ENCODE data around the gene SIAH3. TPM values are rescaled to one million over a fixed set of nuclear protein-coding genes. Genes with fewer than 3 reads are reported as not detected.

The SIAH3 gene
- total RNA-seq, 6 experiments from 2014 or later, result not detected

DNA sequence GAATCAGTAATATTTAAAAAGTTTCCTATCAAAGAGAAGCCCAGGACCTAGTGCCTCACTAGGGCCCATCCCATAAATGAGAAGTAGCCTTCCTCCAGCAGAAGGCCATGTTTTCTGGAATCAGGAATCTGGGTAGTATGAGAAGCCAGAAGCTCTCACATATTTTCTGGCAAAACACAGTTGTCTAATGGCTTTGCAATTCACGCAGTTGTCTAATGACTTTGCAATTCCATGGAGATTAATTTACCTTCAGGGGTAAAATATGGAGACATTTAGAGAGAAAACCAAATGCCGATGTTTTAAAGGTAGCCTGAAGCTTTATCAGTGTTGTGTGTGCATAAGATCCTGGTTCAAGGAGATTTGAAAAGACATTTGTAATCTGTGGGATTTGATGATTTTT, 29.8 kb upstream of the SIAH3 start:
- Mint-ChIP-seq H3K27ac (no peak overlapping the region), H3K36me3 (ENCODE audit: low read depth) (no peaks in the 10 kb centered on the region), H3K9me3 (no peaks in the 10 kb centered on the region), H3K27me3 (ENCODE audit: insufficient read depth) (peaks cover 3% of the 10 kb centered on the region), H3K4me1 (ENCODE audit: low read depth) (peaks cover 5% of the 10 kb centered on the region; the same call in 1 of the 2 replicates), H3K4me3 (no peak overlapping the region)
- no peak for TF ChIP-seq CTCF (IDR thresholded peaks at IDR 0.05)
- DNase-seq, result no peak

- no peak overlapping the region for H3K4me3 Mint-ChIP-seq
- no peaks in the 10 kb centered on the region for H3K9me3 Mint-ChIP-seq
- H3K4me1 Mint-ChIP-seq (ENCODE audit: low read depth), result peaks cover 5% of the 10 kb centered on the region; the same call in 1 of the 2 replicates
- H3K36me3 Mint-ChIP-seq (ENCODE audit: low read depth), result no peaks in the 10 kb centered on the region
- H3K27me3 Mint-ChIP-seq (ENCODE audit: insufficient read depth), result peaks cover 3% of the 10 kb centered on the region
- no peak for DNase-seq
- TF ChIP-seq CTCF (IDR thresholded peaks at IDR 0.05), result no peak
- no peak overlapping the region for H3K27ac Mint-ChIP-seq
Measured at GRCh38 chr13:45880242-45880641, 28.7 kb upstream of the SIAH3 start.

GRCh38 chr13:45879666-45880065, 28.1 kb upstream of the SIAH3 start:
- TF ChIP-seq CTCF (IDR thresholded peaks at IDR 0.05), result no peak
- peaks cover 5% of the 10 kb centered on the region; the same call in 1 of the 2 replicates for H3K4me1 Mint-ChIP-seq (ENCODE audit: low read depth)
- no peak for DNase-seq
- H3K27ac Mint-ChIP-seq, result no peak overlapping the region
- H3K36me3 Mint-ChIP-seq (ENCODE audit: low read depth), result no peaks in the 10 kb centered on the region
- no peaks in the 10 kb centered on the region for H3K9me3 Mint-ChIP-seq
- no peak overlapping the region for H3K4me3 Mint-ChIP-seq
- peaks cover 3% of the 10 kb centered on the region for H3K27me3 Mint-ChIP-seq (ENCODE audit: insufficient read depth)

- H3K27ac Mint-ChIP-seq, result no peak overlapping the region
- no peaks in the 10 kb centered on the region for H3K9me3 Mint-ChIP-seq
- peaks cover 3% of the 10 kb centered on the region for H3K27me3 Mint-ChIP-seq (ENCODE audit: insufficient read depth)
- H3K4me1 Mint-ChIP-seq (ENCODE audit: low read depth), result peaks cover 6% of the 10 kb centered on the region
- H3K36me3 Mint-ChIP-seq (ENCODE audit: low read depth), result no peaks in the 10 kb centered on the region
- no peak for TF ChIP-seq CTCF (IDR thresholded peaks at IDR 0.05)
- H3K4me3 Mint-ChIP-seq, result no peak overlapping the region
- no peak for DNase-seq
Measured at GRCh38 chr13:45878966-45879365, 27.4 kb upstream of the SIAH3 start.

GRCh38 chr13:45876781-45877180, 25.2 kb upstream of the SIAH3 start:
- H3K4me3 Mint-ChIP-seq, result no peak overlapping the region
- no peaks in the 10 kb centered on the region for H3K36me3 Mint-ChIP-seq (ENCODE audit: low read depth)
- no peak for TF ChIP-seq CTCF (IDR thresholded peaks at IDR 0.05)
- H3K27me3 Mint-ChIP-seq (ENCODE audit: insufficient read depth), result peaks cover 5% of the 10 kb centered on the region
- no peak overlapping the region for H3K27ac Mint-ChIP-seq
- no peak for DNase-seq
- peaks cover 9% of the 10 kb centered on the region for H3K4me1 Mint-ChIP-seq (ENCODE audit: low read depth)
- no peaks in the 10 kb centered on the region for H3K9me3 Mint-ChIP-seq

- peaks cover 5% of the 10 kb centered on the region for H3K27me3 Mint-ChIP-seq (ENCODE audit: insufficient read depth)
- no peak for DNase-seq
- no peaks in the 10 kb centered on the region for H3K9me3 Mint-ChIP-seq
- H3K27ac Mint-ChIP-seq, result no peak overlapping the region
- peaks cover 9% of the 10 kb centered on the region for H3K4me1 Mint-ChIP-seq (ENCODE audit: low read depth)
- no peak overlapping the region for H3K4me3 Mint-ChIP-seq
- no peaks in the 10 kb centered on the region for H3K36me3 Mint-ChIP-seq (ENCODE audit: low read depth)
- no peak for TF ChIP-seq CTCF (IDR thresholded peaks at IDR 0.05)
Measured at GRCh38 chr13:45875951-45876350, 24.4 kb upstream of the SIAH3 start.

All from HFFc6 (cell line).